ENCODE measurements around the gene BRD1.
A peak's percentile ranks its signal among the peaks of the same experiment; 100 is the strongest.

The BRD1 gene

GRCh38 chr22:49828599-49828965 is 909 bp upstream of the BRD1 start:
- Histone ChIP-seq H3K4me3 (ENCODE audit: low read length) (no peak overlapping the region), H3K79me2 (ENCODE audit: control insufficient read depth, low read length) (peaks cover 42% of the 10 kb centered on the region), H4K20me1 (ENCODE audit: control insufficient read depth, insufficient read depth, low read depth, low read length) (peaks cover 28% of the 10 kb centered on the region), H3K4me1 (ENCODE audit: control insufficient read depth, low read length) (peaks cover 40% of the 10 kb centered on the region), H3K9me2 (replicated peaks; ENCODE audit: control insufficient read depth, low read length) (no peaks in the 10 kb centered on the region), H3K36me3 (ENCODE audit: control insufficient read depth, low read length) (peaks cover 32% of the 10 kb centered on the region), H3K27me3 (ENCODE audit: control insufficient read depth, low read length) (peaks cover 30% of the 10 kb centered on the region), H3K9me3 (ENCODE audit: control insufficient read depth, insufficient read depth, low read length) (no peaks in the 10 kb centered on the region), H3K27ac (ENCODE audit: low read depth, low read length) (no peak overlapping the region), H3K4me2 (ENCODE audit: low read length) (peak overlapping the region; percentile 85), H3F3A (ENCODE audit: control insufficient read depth, insufficient read depth) (peaks cover 10% of the 10 kb centered on the region; the same call in 1 of the 2 replicates)
- no peak for TF ChIP-seq EZH2phosphoT487 (IDR thresholded peaks at IDR 0.05; ENCODE audit: borderline replicate concordance, low read length)
- no peak for TF ChIP-seq CTCF (IDR thresholded peaks at IDR 0.05; ENCODE audit: low read depth, low read length, poor library complexity, severe bottlenecking)

GRCh38 chr22:49827271-49827852 is 311 bp downstream of the BRD1 start:
- peaks cover 45% of the 10 kb centered on the region for H3K36me3 ChIP-seq (ENCODE audit: control insufficient read depth, low read length)
- H3K27me3 ChIP-seq (ENCODE audit: control insufficient read depth, low read length) = peaks cover 18% of the 10 kb centered on the region
- H3K4me2 ChIP-seq (ENCODE audit: low read length) = peak overlapping the region; percentile 94
- H3K79me2 ChIP-seq (ENCODE audit: control insufficient read depth, low read length) = peaks cover 55% of the 10 kb centered on the region
- peaks cover 28% of the 10 kb centered on the region for H4K20me1 ChIP-seq (ENCODE audit: control insufficient read depth, insufficient read depth, low read depth, low read length)
- peaks cover 40% of the 10 kb centered on the region for H3K4me1 ChIP-seq (ENCODE audit: control insufficient read depth, low read length)
- H3K4me3 ChIP-seq (ENCODE audit: low read length) = peak overlapping the region; percentile 89
- no peaks in the 10 kb centered on the region for H3K9me2 ChIP-seq (replicated peaks; ENCODE audit: control insufficient read depth, low read length)
- H3K9me3 ChIP-seq (ENCODE audit: control insufficient read depth, insufficient read depth, low read length) = no peaks in the 10 kb centered on the region
- H3F3A ChIP-seq (ENCODE audit: control insufficient read depth, insufficient read depth) = peaks cover 6% of the 10 kb centered on the region; the same call in 1 of the 2 replicates
- peak overlapping the region; percentile 45 for H3K27ac ChIP-seq (ENCODE audit: low read depth, low read length)
- no peak for TF ChIP-seq CTCF (IDR thresholded peaks at IDR 0.05; ENCODE audit: low read depth, low read length, poor library complexity, severe bottlenecking)
- TF ChIP-seq EZH2phosphoT487 (IDR thresholded peaks at IDR 0.05; ENCODE audit: borderline replicate concordance, low read length) = no peak

GRCh38 chr22:49826603-49827270 is 936 bp downstream of the BRD1 start:
- H3K36me3 ChIP-seq (ENCODE audit: control insufficient read depth, low read length) = peaks cover 51% of the 10 kb centered on the region
- H3K27me3 ChIP-seq (ENCODE audit: control insufficient read depth, low read length) = peaks cover 15% of the 10 kb centered on the region
- peak overlapping the region; percentile 89 for H3K4me3 ChIP-seq (ENCODE audit: low read length)
- H3F3A ChIP-seq (ENCODE audit: control insufficient read depth, insufficient read depth) = peaks cover 6% of the 10 kb centered on the region; the same call in 1 of the 2 replicates
- peaks cover 40% of the 10 kb centered on the region for H3K4me1 ChIP-seq (ENCODE audit: control insufficient read depth, low read length)
- H3K27ac ChIP-seq (ENCODE audit: low read depth, low read length) = peak overlapping the region; percentile 45
- H3K9me3 ChIP-seq (ENCODE audit: control insufficient read depth, insufficient read depth, low read length) = no peaks in the 10 kb centered on the region
- peaks cover 28% of the 10 kb centered on the region for H4K20me1 ChIP-seq (ENCODE audit: control insufficient read depth, insufficient read depth, low read depth, low read length)
- no peaks in the 10 kb centered on the region for H3K9me2 ChIP-seq (replicated peaks; ENCODE audit: control insufficient read depth, low read length)
- peaks cover 61% of the 10 kb centered on the region for H3K79me2 ChIP-seq (ENCODE audit: control insufficient read depth, low read length)
- TF ChIP-seq CTCF (IDR thresholded peaks at IDR 0.05; ENCODE audit: low read depth, low read length, poor library complexity, severe bottlenecking) (no peak), EZH2phosphoT487 (IDR thresholded peaks at IDR 0.05; ENCODE audit: borderline replicate concordance, low read length) (no peak)
- H3K4me2 ChIP-seq (ENCODE audit: low read length) = peak overlapping the region; percentile 94

Data from DOHH2 (cell line).